ENCODE results near the gene SRRM3.
A peak's percentile ranks its signal among the peaks of the same experiment; 100 is the strongest.

GRCh38 chr7:76315364-76315763 is 113.7 kb downstream of the SRRM3 start:
- no peak for TF ChIP-seq EZH2phosphoT487 (IDR thresholded peaks at IDR 0.05; ENCODE audit: borderline replicate concordance, low read depth, low read length)
- TF ChIP-seq, protein P1, sequence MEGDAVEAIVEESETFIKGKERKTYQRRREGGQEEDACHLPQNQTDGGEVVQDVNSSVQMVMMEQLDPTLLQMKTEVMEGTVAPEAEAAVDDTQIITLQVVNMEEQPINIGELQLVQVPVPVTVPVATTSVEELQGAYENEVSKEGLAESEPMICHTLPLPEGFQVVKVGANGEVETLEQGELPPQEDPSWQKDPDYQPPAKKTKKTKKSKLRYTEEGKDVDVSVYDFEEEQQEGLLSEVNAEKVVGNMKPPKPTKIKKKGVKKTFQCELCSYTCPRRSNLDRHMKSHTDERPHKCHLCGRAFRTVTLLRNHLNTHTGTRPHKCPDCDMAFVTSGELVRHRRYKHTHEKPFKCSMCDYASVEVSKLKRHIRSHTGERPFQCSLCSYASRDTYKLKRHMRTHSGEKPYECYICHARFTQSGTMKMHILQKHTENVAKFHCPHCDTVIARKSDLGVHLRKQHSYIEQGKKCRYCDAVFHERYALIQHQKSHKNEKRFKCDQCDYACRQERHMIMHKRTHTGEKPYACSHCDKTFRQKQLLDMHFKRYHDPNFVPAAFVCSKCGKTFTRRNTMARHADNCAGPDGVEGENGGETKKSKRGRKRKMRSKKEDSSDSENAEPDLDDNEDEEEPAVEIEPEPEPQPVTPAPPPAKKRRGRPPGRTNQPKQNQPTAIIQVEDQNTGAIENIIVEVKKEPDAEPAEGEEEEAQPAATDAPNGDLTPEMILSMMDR (conservative IDR thresholded peaks at IDR 0.05; ENCODE audit: low read length): peak; percentile 40; the same call in 1 of the 2 replicates
